Thyroid gland (tissue), 4 donors: ENCODE results near the gene CCDC107.
"Not testable (repeated sequence)": the region's sequence is repeated elsewhere in the genome, so short reads cannot be mapped to it uniquely, and the experiment has no call there.

Experiments used
- CTCF ChIP-seq, 6 experiments: fragments of 200-600 bp in 3 of 6; fragments of 450-650 bp in 3 of 6; sonication (generic) in 3 of 6; IDR thresholded peaks; one replicate each; pipeline ENCODE4 v1.5.1; 2016 to 2019; ENCODE audit warnings: antibody characterized with exemption in 6 of 6, mild to moderate bottlenecking in 2 of 6, inconsistent platforms in 1 of 6, moderate library complexity in 1 of 6
- POLR2A ChIP-seq, 2 donors: fragments of 450-650 bp; IDR thresholded peaks; one replicate each; pipeline ENCODE4 v1.6.1; 2017; ENCODE audit warnings: antibody characterized with exemption in 2 of 2, mild to moderate bottlenecking in 2 of 2, moderate library complexity in 1 of 2

DNA sequence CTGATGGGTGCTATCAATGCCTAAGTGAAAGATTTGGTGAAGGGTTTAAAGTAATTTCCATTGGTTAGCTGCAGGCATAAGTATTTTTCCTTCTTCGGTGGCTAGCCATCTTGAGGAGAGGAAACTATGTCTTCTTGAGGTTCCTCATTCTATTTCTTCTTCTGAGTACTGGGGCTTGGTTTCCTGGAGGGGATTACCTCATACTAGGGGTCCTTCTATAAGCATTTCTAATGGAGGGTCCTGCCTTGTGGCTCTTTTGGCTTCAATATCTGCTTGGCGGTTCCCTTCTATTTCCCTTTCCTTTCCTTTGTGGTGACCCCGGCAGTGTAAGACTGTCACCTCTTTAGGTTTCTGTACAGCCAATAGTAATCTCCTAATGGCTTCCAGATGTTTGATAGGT is 16.6 kb upstream of the CCDC107 start:
- TF ChIP-seq CTCF, POLR2A (IDR thresholded peaks at IDR 0.05): not testable (repeated sequence)
